Stimulated activated CD4-positive, alpha-beta T cell treated with anti-CD3 and anti-CD28 coated beads, Interleukin-2, amount 100 ng/mL, for 48 hours (primary cell): Measurements from ENCODE around the gene SENP5.

Experiments used
- DNase-seq, 2 donors: peaks; one replicate each; pipeline ENCODE4 v3.0.0-alpha.2; 2020

Gene SENP5

DNA sequence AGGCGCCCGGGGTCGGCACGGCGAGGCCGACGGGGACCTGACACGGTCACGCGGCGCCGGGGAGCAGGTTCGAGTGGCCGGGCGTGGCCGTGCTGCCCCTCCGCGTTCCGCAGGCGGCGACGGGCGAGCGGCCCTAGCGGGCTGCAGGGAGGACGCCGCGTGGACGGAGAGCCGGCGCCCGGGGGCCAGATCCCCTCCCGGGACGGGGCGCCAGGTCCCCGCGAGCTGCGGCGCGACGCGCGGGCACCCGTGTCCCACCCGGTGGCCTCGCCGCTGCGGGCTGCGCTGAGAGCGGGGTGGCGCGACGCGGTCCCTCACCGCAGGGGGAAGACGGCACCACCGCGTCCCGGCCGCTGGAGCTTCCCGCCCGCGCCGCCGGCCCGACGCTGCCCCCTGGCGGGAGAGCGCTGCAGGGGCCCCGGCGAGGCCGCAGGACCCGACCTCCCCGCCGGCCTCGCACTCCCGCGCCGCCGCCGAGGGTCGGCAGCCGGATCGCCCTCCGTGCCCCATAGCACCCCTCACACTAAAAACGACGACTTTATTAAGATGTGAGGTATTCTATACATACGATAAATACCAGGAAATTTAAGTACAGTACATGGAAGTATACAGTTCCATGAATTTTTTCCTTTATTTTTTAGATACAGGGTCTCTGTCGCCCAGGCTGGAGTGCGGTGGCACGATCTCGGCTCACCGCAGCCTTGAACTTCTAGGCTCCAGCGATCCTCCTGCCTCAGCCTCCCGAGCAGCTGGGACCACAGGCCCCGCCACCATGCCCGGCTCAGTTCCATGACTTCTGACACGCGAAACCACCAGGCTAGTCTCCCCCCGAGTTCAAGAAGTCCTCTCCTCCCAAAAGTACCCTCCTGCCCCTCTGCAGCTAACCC lies 102.2 kb downstream of the SENP5 start:
- DNase-seq: peak; percentile 67 to 74

DNA sequence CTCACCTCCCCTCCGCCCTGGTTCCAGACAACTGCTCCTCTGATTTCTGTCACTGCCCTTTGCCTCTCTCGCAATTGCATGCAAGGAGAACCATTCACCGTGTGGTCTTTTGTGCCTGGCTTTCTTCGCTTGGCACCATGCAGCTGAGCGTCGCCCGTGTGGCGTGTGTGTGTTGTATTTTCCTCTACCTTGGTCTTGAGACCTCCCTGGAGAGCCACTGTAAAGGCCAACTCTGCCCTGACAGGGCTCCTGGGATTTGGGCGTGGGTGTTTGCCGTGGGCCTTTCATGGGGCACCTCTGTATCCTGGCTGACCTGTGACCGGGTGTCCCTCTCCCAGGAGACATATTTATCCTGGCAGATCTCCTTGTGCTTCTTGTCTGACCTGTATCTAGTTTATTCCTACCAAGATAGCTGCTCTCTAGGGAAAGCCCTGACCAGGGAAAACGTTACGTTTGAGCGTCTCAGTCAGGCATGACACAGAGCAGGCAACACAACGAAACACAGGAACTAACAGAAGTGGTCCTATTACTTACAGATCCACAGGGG lies 102.9 kb downstream of the SENP5 start:
- DNase-seq: no peak

DNA sequence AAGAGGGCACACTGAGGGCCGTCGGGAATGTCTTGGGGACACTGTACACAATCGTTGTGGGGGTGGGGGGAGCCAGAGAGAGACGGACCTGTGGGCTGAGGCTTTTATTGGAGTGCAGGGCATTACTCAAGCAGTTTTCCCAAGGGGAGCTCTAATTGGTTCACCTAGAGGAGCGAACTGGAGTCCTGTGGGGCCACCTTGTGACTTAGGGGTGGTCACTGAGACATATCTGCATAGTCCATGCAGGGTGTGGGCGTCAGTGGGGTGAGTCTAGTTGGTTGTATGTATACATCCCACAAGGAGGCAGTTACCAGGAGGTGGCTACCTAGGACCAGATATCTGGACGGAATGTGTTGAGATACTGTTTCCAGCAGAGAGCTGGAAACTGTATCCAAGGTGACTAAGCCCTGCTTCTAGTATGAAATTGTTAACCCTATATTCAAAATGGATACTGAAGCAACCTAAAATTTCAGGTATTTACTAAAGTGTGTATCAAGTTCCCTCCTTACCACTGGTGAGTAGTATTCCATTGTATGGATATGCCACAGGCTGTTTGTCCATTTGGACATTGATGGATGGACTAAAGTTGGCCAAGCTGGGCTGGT lies 103.5 kb downstream of the SENP5 start:
- DNase-seq: no peak

DNA sequence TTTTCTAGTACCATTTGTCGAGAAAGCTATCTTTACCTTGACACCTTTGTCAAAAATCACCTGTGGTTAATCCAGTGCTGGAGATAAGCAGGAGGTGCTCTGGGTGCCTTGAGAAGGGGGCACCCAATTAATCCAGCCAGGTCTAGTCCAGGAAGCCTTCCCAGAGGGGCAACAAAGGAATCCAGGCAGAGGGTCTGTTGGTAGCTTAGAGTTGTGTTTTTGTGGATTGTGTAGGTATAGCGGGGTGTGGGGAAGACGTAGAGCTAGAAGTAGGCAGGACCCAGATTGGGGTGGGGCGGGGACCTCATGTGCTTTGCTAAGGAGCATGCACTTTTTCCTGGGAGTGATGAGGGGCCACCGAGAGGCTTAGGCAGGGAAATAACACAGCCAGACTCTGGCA lies 106.9 kb downstream of the SENP5 start:
- DNase-seq: no peak

DNA sequence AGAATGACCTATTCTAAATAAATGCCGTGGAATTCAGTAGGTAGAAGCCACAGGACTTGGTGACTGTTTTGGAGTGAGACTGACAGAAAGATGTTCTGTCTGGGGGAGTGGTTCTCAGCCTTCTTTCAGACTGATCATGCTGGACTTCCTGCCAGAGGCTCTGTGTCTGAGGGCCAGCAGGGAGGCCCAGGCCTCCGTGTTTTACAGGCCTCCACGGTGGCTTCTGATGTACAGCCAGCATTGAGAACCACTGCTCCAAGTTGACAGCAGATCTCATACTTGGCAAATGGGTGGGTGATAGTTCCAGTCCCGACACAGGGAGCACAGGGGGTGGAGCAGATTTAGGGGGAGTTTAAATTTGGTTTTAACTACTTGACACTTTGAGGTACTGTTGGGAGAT lies 107.6 kb downstream of the SENP5 start:
- no peak for DNase-seq

DNA sequence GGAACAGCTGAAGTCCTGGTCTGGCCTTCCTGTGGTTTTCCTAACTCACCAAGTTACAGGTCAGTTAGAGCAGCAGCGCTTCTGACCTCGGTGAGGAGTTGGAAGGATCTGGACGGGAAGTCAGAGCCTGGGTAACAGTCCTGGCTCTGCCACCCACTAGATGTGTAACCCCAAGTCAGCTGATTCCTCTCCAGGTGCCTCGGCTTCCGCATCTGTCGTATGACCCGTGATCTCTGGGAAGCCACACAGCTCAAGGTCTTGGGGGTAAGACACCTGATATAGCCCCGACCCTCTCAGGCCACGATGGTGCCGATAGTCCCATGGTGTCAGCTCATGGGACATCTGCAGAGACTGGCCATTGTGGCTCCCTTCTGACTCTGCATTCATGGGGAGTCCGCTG lies 109.2 kb downstream of the SENP5 start:
- no peak for DNase-seq

DNA sequence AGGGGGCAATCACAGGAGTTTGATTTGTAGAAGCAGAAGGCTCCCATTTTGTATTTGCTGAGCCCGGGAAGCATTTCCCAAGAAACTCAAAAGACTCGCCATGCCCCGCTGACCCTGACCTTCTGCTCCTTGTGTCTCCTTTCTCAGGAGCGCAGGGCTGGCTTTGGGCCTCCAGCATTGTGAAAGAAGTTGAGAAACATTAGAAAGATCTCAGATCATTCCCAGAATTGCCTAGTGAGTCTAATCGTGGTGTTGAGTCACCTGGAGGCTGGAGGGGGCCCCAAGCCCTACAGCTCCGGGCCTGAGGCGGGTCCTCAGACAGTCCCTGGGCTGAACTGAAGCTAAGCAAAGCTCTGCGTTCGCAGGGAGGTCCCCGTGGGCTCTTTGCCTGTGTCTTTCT lies 111.8 kb downstream of the SENP5 start:
- no peak for DNase-seq

DNA sequence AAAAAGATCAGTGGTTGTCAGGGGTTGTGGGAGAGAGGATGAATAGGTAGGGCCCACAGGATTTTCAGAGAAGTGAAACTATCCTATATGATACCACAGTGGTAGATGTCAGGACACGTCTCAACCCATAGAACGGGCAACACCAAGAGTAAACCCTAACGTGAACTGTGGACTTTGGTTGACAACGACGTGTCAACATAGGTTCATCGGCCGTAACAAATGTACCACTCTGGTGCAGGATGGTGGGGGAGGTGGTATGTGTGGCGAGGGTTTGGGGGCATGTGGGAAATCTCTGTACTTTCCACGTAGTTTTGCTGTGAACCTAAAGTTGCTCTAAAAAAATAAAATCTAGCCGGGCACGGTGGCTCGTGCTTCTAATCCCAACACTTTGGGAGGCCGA lies 113.9 kb downstream of the SENP5 start:
- DNase-seq: no peak

DNA sequence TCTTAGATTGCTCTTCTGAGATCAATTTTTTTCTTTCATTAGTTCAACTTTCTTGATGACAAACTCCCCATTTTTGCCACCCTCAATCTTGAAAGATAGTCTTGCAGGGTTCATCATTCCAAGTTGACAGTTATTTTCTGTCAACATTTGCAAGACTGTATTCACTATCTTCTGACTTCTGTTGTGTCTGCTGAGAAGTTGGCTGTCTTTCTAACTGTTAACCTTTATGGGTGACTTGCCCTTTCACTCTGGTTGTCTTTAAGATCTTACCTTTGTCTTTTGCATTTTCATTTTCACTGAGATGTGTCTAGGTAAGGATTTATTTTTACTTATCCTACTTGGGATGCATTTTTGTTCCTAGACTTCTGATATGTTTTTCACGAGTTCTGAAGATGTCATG lies 115.5 kb downstream of the SENP5 start:
- no peak for DNase-seq
